GM12878 (cell line): ENCODE measurements around the gene TPCN2.

Source experiments
- EZH2 ChIP-seq: IDR thresholded peaks from 2 replicates; pipeline ENCODE4 v1.6.1; 2012; ENCODE audit warnings: low read depth, mild to moderate bottlenecking, control low read depth, inconsistent platforms, low read length, borderline replicate concordance; ENCODE audit not compliant: control insufficient read depth
- MYC ChIP-seq: IDR thresholded peaks from 2 replicates; pipeline ENCODE4 v1.6.1; 2011; ENCODE audit warnings: mild to moderate bottlenecking, low read length, moderate library complexity, inconsistent platforms; ENCODE audit not compliant: insufficient read depth, insufficient replicate concordance, insufficient read length, severe bottlenecking
- ZNF274 ChIP-seq: IDR thresholded peaks from one replicate; pipeline ENCODE4 v1.8.0; 2011; ENCODE audit not compliant: insufficient read length, insufficient read depth
- TF ChIP-seq, protein P1 (sequence below), 3 experiments: IDR thresholded peaks in 2 of 3; conservative IDR thresholded peaks in 1 of 3; 2 replicates each; pipeline ENCODE4 v1.5.1; 2011; ENCODE audit warnings: low read depth in 3 of 3, low read length in 3 of 3, mild to moderate bottlenecking in 3 of 3, control low read depth in 2 of 3, moderate library complexity in 2 of 3, inconsistent platforms in 1 of 3, mixed read lengths in 1 of 3; ENCODE audit not compliant: control insufficient read depth in 2 of 3, insufficient read depth in 1 of 3; ENCODE audit errors: extremely low read depth in 1 of 3

DNA sequence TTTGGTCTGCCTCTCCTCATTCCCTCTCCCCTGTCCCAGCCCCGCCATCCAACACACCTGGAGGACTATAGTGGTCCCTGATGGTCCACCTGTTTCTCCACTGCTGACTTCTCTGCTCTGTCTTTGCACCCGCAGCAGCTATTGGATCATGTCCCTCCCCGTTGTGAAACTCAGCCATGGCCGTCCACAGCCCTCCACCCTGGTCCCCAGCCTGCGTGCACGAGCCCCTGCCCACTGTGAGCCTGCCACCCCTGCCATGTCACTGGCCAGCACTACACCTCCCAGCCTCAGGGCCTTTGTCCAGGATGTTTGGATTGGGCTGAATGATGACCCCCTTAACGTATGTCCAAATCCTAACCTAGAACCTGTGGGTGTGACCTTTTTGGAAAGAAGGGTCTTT is 59.3 kb downstream of the TPCN2 start:
- no peak for TF ChIP-seq EZH2
- TF ChIP-seq, protein P1, sequence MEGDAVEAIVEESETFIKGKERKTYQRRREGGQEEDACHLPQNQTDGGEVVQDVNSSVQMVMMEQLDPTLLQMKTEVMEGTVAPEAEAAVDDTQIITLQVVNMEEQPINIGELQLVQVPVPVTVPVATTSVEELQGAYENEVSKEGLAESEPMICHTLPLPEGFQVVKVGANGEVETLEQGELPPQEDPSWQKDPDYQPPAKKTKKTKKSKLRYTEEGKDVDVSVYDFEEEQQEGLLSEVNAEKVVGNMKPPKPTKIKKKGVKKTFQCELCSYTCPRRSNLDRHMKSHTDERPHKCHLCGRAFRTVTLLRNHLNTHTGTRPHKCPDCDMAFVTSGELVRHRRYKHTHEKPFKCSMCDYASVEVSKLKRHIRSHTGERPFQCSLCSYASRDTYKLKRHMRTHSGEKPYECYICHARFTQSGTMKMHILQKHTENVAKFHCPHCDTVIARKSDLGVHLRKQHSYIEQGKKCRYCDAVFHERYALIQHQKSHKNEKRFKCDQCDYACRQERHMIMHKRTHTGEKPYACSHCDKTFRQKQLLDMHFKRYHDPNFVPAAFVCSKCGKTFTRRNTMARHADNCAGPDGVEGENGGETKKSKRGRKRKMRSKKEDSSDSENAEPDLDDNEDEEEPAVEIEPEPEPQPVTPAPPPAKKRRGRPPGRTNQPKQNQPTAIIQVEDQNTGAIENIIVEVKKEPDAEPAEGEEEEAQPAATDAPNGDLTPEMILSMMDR (IDR thresholded peaks at IDR 0.05 in 2 of 3, conservative IDR thresholded peaks at IDR 0.05 in 1 of 3; ENCODE audit: control insufficient read depth in 2 of 3, extremely low read depth in 1 of 3, insufficient read depth in 1 of 3, low read depth in 3 of 3, low read length in 3 of 3): no peak
- no peak for TF ChIP-seq MYC
- TF ChIP-seq ZNF274: no peak
